Measurements from ENCODE around the gene MGAT1. TPM values are rescaled to one million over a fixed set of nuclear protein-coding genes. Genes with fewer than 3 reads are reported as not detected.
A peak's percentile ranks its signal among the peaks of the same experiment; 100 is the strongest.

MGAT1 gene
- polyA plus RNA-seq, 1 donor from 2014 or later, result 31.8 TPM

GRCh38 chr5:180784497-180785097 lies 18.0 kb downstream of the MGAT1 start:
- Histone ChIP-seq H3K9me3 (ENCODE audit: low read length) (no peaks in the 10 kb centered on the region), H3F3A (ENCODE audit: insufficient read depth, low read length, poor library complexity, severe bottlenecking) (no peaks in the 10 kb centered on the region), H3K79me2 (replicated peaks; ENCODE audit: insufficient read depth, low read length) (no peaks in the 10 kb centered on the region), H3K27me3 (ENCODE audit: insufficient read depth, low read depth, low read length) (no peaks in the 10 kb centered on the region), H3K4me2 (ENCODE audit: low read length) (no peak overlapping the region), H3K9me2 (ENCODE audit: insufficient read depth, low read length) (no peaks in the 10 kb centered on the region), H3K27ac (ENCODE audit: low read length) (no peak overlapping the region), H3K36me3 (ENCODE audit: insufficient read depth, low read length) (no peaks in the 10 kb centered on the region), H2AFZ (ENCODE audit: low read depth, low read length) (no peak overlapping the region), H4K20me1 (ENCODE audit: insufficient read depth) (no peaks in the 10 kb centered on the region), H3K4me3 (ENCODE audit: low read length) (no peak overlapping the region), H3K9ac (ENCODE audit: low read length) (no peak overlapping the region)
- TF ChIP-seq TAF1 (IDR thresholded peaks at IDR 0.05; ENCODE audit: low read depth), result no peak
- peak; percentile 70 for TF ChIP-seq RAD21 (conservative IDR thresholded peaks at IDR 0.05)
- peak; percentile 51 for TF ChIP-seq SMC3 (conservative IDR thresholded peaks at IDR 0.05; ENCODE audit: poor library complexity)
- TF ChIP-seq, protein P1, sequence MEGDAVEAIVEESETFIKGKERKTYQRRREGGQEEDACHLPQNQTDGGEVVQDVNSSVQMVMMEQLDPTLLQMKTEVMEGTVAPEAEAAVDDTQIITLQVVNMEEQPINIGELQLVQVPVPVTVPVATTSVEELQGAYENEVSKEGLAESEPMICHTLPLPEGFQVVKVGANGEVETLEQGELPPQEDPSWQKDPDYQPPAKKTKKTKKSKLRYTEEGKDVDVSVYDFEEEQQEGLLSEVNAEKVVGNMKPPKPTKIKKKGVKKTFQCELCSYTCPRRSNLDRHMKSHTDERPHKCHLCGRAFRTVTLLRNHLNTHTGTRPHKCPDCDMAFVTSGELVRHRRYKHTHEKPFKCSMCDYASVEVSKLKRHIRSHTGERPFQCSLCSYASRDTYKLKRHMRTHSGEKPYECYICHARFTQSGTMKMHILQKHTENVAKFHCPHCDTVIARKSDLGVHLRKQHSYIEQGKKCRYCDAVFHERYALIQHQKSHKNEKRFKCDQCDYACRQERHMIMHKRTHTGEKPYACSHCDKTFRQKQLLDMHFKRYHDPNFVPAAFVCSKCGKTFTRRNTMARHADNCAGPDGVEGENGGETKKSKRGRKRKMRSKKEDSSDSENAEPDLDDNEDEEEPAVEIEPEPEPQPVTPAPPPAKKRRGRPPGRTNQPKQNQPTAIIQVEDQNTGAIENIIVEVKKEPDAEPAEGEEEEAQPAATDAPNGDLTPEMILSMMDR (IDR thresholded peaks at IDR 0.05; ENCODE audit: poor library complexity, severe bottlenecking), result peak; percentile 61

GRCh38 chr5:180783340-180784052 lies 19.1 kb downstream of the MGAT1 start:
- H3K9me2 ChIP-seq (ENCODE audit: insufficient read depth, low read length), result no peaks in the 10 kb centered on the region
- H3K9me3 ChIP-seq (ENCODE audit: low read length), result no peaks in the 10 kb centered on the region

More at GRCh38 chr5:180783340-180784052, 19.1 kb downstream of the MGAT1 start:
- Histone ChIP-seq H4K20me1 (ENCODE audit: insufficient read depth) (no peaks in the 10 kb centered on the region), H3K4me2 (ENCODE audit: low read length) (no peak overlapping the region), H3K27me3 (ENCODE audit: insufficient read depth, low read depth, low read length) (no peaks in the 10 kb centered on the region), H3K4me3 (ENCODE audit: low read length) (no peak overlapping the region), H3K79me2 (replicated peaks; ENCODE audit: insufficient read depth, low read length) (no peaks in the 10 kb centered on the region), H3K36me3 (ENCODE audit: insufficient read depth, low read length) (no peaks in the 10 kb centered on the region), H2AFZ (ENCODE audit: low read depth, low read length) (no peak overlapping the region), H3F3A (ENCODE audit: insufficient read depth, low read length, poor library complexity, severe bottlenecking) (no peaks in the 10 kb centered on the region), H3K9ac (ENCODE audit: low read length) (no peak overlapping the region), H3K27ac (ENCODE audit: low read length) (no peak overlapping the region)
- TF ChIP-seq MXI1 (conservative IDR thresholded peaks at IDR 0.05; ENCODE audit: poor library complexity, severe bottlenecking), result no peak
- TF ChIP-seq SMC3 (conservative IDR thresholded peaks at IDR 0.05; ENCODE audit: poor library complexity), result no peak
- TF ChIP-seq EZH2 (IDR thresholded peaks at IDR 0.05; ENCODE audit: borderline replicate concordance, insufficient read depth, low read length, poor library complexity, severe bottlenecking), result no peak
- no peak for TF ChIP-seq POLR2AphosphoS5 (IDR thresholded peaks at IDR 0.05)
- TF ChIP-seq TAF1 (IDR thresholded peaks at IDR 0.05; ENCODE audit: low read depth), result no peak
- TF ChIP-seq RAD21 (conservative IDR thresholded peaks at IDR 0.05), result no peak
- TF ChIP-seq, protein P1 (IDR thresholded peaks at IDR 0.05; ENCODE audit: poor library complexity, severe bottlenecking), result no peak
- no peak for TF ChIP-seq EP300 (conservative IDR thresholded peaks at IDR 0.05; ENCODE audit: poor library complexity, severe bottlenecking)
- TF ChIP-seq, protein P2, sequence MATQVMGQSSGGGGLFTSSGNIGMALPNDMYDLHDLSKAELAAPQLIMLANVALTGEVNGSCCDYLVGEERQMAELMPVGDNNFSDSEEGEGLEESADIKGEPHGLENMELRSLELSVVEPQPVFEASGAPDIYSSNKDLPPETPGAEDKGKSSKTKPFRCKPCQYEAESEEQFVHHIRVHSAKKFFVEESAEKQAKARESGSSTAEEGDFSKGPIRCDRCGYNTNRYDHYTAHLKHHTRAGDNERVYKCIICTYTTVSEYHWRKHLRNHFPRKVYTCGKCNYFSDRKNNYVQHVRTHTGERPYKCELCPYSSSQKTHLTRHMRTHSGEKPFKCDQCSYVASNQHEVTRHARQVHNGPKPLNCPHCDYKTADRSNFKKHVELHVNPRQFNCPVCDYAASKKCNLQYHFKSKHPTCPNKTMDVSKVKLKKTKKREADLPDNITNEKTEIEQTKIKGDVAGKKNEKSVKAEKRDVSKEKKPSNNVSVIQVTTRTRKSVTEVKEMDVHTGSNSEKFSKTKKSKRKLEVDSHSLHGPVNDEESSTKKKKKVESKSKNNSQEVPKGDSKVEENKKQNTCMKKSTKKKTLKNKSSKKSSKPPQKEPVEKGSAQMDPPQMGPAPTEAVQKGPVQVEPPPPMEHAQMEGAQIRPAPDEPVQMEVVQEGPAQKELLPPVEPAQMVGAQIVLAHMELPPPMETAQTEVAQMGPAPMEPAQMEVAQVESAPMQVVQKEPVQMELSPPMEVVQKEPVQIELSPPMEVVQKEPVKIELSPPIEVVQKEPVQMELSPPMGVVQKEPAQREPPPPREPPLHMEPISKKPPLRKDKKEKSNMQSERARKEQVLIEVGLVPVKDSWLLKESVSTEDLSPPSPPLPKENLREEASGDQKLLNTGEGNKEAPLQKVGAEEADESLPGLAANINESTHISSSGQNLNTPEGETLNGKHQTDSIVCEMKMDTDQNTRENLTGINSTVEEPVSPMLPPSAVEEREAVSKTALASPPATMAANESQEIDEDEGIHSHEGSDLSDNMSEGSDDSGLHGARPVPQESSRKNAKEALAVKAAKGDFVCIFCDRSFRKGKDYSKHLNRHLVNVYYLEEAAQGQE (IDR thresholded peaks at IDR 0.05; ENCODE audit: borderline replicate concordance), result no peak
